ENCODE data around the gene SCAF4.
A peak's percentile ranks its signal among the peaks of the same experiment; 100 is the strongest.
"Not testable (repeated sequence)": the region's sequence is repeated elsewhere in the genome, so short reads cannot be mapped to it uniquely, and the experiment has no call there.

SCAF4 gene, protein sequence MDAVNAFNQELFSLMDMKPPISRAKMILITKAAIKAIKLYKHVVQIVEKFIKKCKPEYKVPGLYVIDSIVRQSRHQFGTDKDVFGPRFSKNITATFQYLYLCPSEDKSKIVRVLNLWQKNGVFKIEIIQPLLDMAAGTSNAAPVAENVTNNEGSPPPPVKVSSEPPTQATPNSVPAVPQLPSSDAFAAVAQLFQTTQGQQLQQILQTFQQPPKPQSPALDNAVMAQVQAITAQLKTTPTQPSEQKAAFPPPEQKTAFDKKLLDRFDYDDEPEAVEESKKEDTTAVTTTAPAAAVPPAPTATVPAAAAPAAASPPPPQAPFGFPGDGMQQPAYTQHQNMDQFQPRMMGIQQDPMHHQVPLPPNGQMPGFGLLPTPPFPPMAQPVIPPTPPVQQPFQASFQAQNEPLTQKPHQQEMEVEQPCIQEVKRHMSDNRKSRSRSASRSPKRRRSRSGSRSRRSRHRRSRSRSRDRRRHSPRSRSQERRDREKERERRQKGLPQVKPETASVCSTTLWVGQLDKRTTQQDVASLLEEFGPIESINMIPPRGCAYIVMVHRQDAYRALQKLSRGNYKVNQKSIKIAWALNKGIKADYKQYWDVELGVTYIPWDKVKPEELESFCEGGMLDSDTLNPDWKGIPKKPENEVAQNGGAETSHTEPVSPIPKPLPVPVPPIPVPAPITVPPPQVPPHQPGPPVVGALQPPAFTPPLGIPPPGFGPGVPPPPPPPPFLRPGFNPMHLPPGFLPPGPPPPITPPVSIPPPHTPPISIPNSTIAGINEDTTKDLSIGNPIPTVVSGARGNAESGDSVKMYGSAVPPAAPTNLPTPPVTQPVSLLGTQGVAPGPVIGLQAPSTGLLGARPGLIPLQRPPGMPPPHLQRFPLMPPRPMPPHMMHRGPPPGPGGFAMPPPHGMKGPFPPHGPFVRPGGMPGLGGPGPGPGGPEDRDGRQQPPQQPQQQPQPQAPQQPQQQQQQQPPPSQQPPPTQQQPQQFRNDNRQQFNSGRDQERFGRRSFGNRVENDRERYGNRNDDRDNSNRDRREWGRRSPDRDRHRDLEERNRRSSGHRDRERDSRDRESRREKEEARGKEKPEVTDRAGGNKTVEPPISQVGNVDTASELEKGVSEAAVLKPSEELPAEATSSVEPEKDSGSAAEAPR

DNA sequence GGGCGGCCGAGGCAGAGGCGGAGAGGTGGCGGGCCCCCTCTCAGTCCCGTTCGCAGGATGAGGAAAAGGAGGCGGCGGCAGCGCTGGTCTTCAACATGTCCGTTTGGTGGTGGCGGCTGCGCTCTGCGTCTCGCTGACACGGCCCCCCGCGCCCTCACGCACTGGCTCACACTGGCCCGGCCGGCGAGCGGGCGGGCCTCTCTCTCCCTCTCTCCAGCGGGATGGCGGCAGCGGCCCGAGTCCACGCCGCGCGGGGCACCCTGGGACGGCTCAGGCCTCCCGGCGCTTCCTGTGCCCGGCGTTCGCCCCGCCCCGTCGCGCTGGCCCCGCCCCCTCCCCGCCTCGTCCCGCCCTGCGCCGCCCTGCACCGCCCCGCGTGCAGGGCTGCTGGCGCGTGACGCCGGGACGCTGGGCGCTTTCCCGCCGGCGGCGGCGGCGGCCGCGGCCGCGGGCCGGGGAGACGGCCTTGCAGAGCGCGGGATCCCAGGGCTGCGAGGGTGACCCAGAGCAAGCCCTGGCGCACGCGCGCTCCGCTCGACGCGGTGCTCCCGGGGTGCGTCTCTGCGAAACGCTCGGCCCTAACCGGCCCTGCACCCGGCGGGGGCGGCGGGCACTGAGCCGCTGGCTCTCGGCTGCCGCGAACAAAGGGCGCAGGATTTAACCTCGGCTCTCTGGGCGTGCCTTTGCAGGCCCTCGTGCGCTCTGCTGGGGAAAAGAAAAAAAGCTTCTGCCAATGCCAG is at the start of gene SCAF4:
Gene SCAF4, minus strand, starts transcription at position 262 of the 740 bp plus-strand sequence. CDS start 426 bp downstream, outside the sequence.
- peak; percentile 88 for DNase-seq

DNA sequence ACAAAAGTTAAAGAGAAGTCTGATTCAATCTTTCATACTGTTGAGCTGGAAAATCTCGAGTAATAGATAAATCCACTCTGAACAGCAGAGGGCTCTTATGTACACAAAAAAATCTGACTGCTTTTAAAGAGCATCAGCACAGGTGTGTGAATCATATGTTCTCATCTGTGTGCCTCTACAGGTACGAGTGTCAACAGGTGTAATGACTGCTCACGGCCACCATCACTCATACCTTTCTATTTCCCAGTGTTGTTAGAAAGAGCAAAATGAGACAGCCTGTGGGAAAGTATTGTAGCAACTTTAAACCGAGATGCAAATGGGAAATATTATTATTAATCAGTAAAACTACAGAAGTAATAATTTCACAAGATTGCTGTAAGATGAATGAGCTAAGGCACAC is 49.0 kb upstream of the SCAF4 start:
- DNase-seq, result no peak

DNA sequence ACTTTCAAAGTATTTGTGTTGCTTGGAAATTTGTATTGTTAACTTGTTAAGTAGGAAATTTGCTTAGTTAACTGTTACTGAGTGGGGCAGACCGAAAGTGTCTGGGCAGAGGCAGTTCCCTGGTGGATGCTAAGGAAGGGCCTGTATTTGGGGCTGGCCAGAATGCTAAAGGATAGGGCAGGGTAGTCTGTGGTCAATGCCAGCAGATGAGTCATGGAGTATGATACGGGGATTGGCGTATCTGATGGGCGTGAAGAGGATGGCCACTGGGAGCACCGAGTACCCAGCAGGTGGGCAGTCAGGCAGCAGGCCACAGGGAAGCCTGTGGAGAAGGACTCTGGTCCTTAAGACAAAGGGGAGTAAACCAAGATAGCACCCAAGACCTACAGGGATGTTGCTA is 46.6 kb upstream of the SCAF4 start:
- DNase-seq, result no peak

DNA sequence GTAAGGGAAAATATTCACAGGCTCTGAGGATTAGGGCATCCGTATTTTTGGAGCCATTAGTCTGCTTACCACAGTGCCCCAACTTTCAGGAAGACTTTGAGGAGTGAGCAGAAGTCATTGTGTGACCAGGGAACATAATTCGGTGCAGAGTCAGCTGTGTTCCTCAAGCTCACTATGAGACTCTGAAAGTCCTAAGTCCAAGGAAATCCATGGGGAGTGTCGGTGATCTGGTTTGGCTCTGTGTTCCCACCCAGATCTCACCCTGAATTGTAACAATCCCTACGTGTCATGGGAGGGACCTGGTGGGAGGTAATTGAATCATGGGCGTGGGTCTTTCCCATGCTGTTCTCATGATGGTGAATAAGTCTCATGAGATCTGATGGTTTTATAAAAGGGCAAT is 45.9 kb upstream of the SCAF4 start:
- no peak for DNase-seq

DNA sequence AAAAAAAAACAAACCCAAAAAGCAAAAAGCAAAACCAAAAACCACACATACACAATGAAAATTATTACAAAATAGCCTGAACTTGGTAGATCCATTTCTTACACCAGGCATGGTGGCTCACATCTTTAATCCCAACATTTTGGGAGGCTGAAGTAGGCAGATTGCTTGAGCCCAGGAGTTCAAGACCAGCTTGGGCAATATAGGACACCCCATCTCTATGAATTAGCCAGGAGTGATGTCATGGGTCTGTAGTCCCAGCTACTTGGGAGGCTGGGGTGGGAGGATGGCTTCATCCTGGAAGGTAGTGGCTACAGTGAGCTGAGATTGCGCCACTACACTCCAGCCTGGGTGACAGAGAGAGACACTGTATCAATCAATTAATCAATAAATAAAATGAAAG is 42.1 kb upstream of the SCAF4 start:
- DNase-seq, result no peak

DNA sequence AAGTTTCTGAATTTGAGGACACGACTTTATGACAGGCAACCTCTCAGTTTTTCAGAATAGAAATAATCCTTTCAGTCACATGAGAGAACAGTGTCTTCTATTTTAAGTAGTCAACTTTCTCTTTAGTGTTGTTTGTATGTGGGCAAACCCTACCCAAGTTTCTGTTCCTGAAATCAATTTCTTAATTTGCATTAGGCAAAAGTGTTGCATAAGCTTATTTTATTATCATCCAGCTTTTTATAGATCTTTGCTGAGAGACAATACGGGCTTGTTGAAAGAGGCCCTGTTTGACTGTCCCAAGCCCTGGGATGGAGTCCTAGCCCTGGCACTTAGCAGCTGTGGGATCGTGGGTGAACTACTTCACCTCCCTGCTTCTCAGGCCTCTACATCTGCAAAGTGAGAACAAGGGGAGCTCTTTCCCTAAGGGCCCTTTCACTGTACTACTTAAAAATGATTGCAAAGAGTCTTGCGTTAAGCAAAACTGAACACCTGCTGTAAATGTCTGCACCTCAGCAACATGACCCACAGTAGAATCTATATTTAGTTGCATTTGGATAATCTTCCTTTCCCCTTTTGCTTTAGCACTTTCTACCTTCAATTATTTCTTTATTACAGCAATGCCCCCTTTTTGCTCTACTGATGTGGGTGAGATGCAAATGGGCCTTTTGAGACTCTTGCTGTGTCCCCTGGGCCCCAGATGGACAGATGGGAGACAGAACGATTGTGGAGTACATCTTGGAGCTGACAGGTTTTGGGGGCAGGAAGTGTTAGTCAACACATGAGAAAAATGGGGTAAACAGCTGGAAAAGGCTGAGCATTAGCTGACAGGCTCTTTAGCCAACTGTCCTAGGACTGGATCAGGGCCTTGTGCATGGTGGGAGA is 41.0 kb upstream of the SCAF4 start:
- no peak for DNase-seq

DNA sequence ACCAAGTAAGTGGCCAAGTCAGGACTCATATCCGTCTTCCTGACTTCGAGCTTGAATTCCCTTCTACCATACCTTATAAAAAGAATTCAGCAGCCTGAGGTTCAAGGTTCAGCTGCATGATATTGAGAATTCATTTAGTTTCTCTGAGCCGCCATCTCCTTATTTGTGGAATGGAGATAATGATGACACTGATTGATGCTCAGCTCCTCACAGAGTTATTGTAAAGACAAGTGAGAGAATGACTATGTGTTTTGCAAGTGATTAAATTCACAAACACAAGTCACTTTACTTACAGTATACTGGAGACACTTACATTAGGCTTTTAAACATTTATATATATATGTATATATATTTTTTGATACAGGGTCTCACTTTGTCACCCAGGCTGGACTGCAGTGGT is 39.8 kb upstream of the SCAF4 start:
- DNase-seq, result no peak

DNA sequence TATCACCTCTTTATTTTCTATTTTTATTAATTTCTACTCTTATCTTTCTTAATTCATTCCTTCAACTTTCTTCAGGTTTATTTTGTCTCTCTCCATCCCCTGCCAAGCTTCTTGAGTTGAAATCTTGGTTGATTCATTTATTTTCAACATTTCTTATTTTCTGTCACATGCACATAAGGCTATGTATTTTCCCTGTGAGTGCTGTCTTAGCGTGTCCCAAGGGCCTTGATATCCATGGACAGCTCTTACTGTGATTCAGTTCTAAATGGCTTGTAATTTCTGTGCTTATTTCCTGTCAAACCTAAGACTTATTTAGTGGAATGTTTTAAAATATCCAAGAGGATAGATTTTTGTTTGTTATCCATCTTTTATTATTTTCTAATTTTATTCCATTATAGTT is 36.8 kb upstream of the SCAF4 start:
- DNase-seq, result no peak

DNA sequence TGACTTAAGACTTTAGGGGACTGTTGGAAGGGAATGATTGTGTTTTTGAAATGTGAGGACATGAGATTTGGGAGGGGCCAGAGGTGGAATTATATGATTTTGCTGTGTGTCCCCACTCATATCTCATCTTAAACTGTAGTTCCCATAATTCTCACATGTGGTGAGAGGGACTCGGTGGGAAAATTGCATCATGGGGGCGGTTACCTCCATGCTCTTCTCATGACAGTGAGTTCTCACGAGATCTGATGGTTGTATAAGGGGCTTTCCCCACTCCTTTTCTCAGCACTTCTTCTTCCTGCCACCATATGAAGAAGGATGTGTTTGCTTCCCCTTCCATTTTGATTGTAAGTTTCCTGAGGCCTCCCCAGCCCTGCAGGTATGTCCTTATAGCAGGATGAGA is 35.0 kb upstream of the SCAF4 start:
- no peak for DNase-seq

DNA sequence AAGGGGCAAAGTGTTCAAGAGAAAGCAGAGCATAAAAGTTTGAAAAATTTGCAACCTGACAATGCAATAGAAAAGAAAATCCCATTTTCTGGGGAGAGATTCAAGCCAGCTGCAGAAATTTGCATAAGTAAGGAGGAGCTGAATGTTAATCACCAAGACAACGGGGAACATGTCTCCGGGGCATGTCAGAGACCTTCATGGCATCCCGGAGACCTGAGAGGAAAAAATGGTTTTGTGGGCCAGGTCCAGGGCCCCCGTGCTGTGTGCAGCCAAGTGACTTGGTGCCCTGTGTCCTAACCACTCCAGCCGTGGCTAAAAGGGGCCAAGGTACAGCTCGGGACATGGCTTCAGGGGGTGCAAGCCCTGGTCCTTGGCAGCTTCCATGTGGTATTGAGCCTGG is 33.9 kb upstream of the SCAF4 start:
- DNase-seq, result not testable (repeated sequence)

DNA sequence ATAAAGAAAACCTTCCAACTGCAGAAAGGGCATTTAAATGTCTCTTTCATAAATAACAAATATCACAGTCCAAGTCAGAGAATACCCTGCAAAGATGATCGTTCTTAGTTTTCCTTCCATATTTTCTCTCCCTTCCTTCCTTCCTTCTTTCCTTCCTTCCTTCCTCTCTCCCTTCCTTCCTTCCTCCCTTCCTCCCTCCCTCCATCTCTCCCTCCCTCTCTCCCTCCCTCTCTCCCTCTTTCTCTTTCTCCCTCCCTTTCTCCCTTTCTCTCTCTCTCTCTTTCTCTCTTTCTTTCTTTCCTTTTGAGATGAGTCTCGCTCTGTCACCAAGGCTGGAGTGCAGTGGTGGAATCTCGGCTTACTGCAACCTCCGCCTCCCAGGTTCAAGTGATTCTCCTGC is 29.0 kb upstream of the SCAF4 start:
- no peak for DNase-seq

DNA sequence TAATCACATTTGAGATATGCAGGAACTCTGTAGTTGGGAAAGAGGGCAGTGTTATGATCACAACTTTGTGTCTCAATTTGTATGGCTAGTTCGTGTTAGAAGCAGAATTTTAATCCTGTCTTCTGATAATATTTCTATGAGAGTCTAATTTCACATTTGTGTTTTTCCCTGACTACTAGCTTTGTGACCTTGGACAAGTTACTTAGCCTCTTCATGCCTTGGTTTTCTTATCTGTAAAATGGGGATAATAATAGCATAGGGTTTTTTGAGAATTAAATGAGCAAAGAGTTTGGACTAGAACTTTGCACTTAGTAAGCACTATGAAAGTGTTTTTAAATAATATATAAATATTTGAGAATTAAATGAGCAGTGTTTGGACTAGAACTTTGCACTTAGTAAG is 24.9 kb upstream of the SCAF4 start:
- DNase-seq, result no peak

DNA sequence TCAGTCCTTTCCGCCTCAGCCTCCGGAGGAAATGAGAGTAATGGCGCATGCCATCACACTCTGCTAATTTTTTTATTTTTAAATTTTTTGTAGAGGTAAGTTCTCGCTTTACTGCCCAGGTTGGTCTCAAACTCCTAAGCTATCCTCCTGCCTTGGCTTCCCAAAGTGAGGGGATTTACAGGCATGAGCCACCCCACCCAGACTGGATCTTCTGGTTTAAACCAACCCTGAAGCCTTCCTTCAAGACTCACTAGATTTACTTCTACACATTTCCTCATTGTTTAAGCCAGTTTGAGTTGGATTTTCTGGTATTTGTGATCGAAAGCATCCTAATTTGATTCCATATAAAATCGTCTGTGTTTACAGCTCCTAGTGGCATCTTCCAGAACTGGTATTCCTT is 23.1 kb upstream of the SCAF4 start:
- no peak for DNase-seq

DNA sequence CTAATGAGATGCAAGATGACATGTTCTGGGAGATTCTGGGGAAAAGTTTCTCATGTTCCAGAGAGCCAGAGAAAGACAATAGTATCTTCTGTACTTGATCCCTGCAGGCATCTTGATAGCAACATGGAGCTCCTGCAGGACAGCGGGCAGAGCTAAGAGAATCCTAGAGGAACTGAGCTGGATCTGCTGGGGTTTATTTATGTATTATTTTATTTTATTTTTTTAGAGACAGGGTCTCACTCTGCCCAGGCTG is 22.7 kb upstream of the SCAF4 start:
- no peak for DNase-seq

DNA sequence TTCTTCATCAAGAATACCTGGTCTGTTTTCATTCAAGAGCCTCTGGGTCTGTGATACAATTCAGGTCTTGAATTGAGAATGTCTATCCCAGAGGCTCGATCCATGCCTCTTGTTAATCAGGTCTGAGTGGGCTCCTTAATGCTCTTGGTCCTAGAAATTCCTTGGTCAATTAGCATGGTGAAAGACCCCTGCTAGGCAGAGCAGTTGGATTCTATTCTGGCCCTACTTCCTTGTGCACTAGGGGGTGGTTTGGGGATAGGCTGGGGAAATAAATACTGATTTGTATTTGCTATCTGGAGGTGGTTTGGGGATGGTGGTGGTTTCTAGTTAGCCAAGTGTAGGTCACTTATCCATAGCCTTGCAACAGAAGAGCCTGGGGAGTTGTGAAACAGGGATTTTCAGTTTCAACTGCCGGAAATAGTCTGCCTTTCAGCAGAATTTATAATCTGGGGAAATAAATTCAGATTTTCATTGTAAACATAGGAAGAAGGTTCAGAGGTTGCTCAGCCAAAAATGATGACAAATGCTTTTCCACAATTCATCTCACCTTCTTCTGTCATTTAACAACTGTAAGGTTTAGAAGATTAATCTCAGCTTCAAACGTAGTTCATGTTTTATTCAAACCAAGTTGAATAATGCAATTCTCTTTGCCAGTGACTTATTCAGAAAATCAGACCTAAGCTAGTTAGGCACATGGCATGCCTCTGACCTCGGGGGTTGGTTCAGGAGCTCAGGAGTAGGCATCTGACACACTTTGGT is 22.2 kb upstream of the SCAF4 start:
- no peak for DNase-seq

DNA sequence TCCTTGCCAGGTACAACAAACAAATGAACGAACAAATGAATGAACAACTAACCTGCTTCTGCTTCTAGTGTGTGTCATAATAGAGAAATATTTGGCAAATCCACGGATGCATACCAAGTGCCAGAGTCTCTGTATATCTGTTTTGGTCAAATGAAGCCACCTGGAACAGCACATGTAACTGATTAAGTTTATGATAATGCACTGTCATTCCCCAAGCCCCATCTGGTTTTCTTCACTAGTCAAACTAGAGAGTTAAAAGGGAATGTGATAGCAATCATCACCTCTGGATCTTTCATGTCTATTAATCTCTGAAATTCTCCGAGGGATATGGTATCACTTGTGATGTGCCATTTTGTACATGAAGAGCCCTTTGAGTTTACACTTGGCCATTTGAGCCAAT is 21.0 kb upstream of the SCAF4 start:
- no peak for DNase-seq

DNA sequence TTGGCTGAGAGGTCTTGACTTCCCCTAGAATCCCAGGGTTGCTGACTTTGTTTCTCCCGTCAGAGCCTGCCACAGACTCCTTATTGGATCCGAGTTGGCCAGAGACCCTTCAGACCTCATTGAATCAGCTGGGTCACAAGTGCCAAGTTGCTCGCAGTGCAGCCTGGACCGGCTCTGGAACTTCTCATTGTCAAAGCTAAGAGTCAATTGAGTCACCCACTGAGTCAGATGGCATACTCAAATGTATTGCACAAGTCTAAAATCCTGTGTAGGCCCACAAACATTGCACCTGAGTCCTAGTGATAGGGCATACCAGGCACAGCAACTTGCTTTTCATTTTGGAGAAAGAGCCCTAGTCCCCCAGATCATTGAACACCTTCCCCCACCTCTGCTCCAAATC is 20.4 kb upstream of the SCAF4 start:
- no peak for DNase-seq

DNA sequence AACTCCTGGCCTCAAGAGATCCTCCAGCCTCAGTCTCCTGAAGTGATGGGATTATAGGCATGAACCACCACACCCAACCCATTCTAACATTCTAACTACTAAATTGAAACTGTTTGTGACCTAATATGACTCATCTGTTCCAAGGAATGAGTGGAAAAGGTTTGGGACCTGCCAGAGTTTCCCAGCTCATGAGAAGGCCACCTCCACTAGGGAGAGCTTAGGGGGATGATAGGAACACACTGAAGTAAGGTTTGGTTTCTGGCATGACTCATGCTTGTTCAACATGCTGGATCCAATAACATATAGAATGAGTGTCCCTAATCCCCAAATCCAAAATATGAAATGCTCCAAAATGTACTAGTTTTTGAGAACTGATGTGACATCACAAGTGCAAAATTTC is 18.9 kb upstream of the SCAF4 start:
- DNase-seq, result no peak

DNA sequence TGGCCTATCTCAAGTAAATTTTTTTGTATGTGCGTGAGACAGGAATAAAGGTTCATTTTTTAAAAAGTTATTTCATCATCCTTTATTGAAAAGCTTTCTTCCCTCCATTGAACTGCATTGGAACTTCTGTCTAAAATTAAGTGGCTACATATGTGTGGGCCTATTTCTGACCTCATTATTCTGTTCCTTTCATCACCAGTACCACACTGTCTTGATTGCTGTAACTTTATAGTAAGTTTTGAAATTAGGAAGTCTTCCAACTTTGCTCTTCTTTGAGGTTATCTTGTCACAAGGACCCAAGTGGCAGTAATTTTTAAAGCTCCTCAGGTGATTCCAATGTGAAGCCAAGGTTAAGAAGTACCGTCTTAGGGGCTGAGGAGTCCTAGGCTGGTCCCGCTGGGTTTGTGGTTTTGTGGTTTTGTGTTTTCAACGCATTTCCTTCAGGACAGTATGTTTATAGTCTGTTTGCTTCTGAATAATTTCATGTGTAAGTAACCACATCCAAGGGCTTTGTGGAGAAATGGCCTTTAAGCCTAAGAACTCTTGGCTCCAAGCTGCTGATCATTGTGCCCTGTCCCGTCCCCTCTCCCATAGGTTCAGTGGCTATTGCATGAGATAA is 12.4 kb upstream of the SCAF4 start:
- no peak for DNase-seq

DNA sequence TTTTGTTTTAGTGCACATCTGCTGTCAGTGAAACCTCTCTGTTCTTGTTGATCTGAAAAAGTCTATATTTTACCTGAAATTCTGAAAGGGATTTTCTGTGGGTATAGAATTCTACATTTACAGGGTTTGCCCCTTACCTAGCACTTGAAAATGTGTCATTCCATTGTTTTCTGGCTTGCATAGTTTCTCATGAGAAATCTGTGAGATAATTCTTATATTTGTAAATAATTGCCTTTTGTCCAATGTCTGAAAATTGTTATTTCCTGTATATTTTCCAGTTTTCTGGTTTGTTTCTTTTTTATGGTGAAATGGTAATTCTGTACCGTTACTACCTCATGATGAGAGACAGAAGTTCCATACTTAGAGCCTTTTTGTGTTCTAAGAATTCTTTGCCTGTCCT is 11.8 kb upstream of the SCAF4 start:
- no peak for DNase-seq

DNA sequence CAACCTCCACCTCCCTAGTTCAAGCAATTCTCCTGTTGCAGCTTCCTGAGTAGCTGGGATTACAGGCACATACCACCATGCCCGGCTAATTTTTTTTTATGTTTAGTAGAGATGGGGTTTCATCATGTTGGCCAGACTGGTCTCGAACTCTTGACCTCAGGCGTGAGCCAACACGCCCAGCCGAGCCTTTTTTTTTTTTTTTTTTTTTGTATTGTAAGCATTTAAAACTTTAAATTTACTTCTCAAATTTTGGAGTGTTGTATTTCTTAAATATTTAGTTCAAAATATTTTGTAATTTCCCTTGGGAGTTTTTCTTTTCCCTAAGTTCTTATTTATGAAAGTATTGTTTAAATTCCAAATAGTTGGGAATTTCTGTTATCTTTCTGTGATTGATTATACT is 9.2 kb upstream of the SCAF4 start:
- DNase-seq, result no peak

Data from CD4-positive, alpha-beta T cell treated with Interleukin-17A for 4 hours (primary cell).